A204.1 (cell line): Measurements from ENCODE around the gene GLB1L.
"Not testable (repeated sequence)": the region's sequence is repeated elsewhere in the genome, so short reads cannot be mapped to it uniquely, and the experiment has no call there.

Experiments
- FAIRE-seq: peaks from 2 replicates; lab custom pipeline; 2012; peaks lifted over from hg19 to GRCh38; lab: Jason Lieb, UNC

GLB1L gene

DNA sequence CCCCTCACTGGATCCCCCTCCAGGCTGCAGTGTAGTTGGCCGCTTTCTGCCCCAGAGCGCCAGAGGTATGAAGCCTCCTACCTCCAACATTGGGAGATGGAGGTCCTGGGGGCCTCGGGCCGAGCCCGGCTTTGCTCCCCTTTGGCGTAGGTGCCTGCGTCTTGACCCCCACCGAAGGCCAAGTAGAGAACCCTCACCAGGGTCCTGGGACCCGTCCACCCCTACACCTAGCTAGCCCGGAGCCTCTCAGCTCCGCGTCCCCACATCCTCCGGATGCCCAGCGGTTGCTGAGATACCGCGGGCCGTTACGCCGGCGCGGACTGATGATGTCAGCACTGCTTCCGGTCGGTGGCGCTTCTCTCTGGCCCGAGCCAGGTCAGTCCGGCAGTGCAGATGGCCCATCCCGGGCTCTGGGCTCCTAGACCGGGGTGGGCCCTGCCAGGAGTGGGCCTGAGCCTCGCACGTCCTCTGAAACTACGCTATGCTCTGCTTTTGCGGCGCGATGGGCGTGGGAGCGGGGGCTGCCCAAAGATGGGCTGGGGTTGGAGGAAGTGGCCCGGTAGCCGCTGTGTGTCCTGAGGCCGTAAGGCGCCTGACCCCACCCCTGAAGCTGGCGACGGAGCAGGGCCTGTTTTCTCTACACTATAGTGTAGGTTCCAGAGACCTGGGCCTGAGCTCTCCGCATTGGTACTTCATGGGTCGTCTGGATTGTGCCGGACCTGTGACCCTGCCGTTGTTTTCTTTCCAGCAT is at the start of gene GLB1L, which contains the start of gene STK16:
Gene GLB1L (minus strand): TSS at position 297 of the 751 bp plus-strand sequence. CDS start 1,871 bp downstream, outside the sequence.
Gene STK16 (plus strand): TSS at position 332 of the 751 bp plus-strand sequence. CDS start 521 bp downstream, outside the sequence.
- no peak for FAIRE-seq

DNA sequence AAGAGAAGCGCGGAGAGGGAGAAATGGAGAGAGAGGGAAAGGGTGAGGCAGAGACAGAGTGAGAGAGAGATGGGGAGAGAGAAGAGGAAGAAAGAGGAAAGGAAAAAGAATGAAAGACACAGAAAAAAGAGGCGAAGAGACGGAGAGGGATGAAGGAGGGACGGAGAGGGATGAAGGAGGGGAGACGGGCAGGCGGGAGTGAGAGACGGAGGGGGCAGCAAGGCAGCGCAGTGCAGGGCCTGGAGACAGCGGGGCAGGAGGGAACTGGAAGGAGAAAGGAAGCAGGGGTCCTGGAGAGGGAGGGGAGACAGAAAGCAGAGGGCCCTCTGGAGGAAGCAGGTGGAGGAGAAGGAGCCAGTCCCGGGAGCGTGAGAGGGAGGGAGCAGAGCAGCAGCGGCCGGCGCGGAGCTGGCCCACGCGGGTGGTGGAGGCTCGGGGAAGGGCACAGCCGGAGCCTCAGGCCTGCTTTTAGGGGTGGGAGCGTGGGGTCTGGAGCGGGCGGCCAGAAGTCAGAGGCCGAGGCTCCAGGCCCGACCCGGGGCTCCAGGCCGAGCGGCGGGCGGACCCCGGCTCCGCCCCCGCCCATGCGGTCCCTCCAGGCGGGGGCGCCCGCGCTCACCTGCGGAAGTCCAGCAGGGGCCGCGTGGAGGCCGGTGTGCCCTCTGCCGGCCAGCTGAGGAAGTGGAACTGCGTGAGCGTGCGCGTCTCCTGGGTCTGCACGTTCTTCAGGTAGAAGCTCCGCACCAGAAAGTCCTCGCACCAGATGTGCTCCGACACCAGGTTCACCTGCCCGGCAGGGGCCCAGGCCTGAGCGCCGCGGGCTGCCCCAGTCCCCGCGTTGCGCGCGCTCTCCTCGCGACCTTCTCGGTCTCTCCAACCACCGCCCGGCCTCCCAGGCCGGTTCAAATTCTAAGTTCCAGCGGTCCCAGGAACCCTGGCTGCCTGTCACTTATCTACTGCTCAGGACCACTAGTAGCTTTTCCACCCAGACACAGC is 49.4 kb upstream of the GLB1L start:
- no peak for FAIRE-seq

DNA sequence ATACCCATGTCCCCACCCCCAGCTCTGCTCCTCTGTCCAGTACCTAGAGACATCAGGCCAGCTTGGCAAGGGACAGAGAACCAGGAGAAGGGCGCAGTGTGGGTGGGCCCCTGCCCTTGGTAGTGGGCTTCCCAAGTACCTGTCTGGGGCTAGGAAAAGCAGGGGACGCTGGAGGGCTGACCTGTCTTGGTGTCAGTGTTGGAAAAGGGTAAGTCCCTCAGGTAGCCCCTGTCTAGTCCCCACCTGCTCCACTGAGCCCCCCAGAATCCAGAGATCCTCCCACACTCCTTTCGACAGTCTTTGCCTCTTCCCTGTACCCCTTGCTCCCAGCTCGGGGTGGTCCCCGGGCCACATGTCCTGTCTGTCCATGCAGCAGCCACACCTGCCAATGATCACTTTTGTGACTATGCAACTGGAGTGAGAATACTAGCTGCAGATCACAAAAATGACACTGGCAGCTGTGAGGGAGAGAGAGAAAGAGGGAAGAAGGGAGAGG is 48.5 kb upstream of the GLB1L start:
- FAIRE-seq: no peak

DNA sequence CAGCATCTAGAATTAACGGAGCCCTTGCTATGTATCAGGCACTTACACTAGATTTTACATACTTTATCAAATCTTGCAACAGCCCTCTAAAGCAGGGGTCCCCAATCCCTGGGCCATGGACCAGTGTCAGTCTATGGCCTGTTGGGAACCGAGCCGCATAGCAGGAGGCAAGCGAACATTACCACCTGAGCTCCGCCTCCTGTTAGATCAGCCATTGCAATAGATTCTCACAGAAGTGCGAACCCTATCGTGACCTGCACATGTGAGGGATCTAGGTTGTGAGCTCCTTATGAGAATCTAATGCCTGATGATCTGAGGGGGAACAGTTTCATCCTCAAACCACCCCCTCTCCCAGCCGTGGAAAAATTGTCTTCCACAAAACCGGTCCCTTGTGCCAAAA is 47.4 kb upstream of the GLB1L start:
- FAIRE-seq: no peak

DNA sequence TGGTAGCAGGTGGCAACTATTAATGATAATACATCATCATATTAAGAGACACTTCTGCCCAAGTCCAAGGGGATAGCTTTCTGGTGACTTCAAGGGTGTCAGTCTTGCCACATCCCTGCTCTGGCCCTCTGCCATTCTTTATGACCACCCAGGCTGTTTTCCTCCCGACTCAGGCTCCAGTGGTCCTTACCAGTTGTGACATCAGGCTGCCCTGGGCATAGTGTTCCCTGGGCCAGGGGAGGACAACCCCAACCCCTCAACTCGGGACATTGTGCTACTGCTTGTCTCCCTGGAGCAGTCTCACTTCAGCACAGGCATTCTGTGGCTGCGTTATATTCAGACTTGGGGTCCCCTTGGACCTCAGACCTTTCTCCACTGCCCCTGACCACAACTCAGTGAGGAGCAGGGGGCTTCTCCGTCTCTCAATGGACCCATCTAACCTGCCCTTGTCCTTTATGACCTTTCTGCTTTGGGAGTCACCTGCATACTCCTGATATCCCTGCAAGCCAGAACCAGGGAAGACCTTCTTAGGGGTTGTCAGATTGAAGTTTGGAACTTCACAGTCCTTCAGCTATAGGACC is 46.8 kb upstream of the GLB1L start:
- no peak for FAIRE-seq

DNA sequence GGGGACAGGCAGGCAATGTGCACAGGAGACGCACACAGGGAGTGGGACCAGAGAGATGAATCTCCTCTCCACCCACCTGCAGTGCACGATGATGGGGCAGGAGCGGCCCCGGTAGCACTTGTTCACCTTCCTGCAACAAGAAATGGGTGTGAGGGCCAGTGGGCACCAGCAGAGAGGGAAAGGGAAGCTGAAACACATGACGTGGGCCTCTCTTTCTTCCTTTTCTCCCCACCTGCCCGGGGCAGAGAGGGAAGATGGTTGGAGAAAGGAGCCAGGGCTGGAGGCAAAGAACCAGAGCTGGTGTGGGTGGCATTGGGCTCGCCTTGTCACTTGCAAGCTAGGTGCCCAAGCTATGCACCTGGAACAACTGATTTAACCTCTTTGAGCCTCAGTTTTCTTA is 46.1 kb upstream of the GLB1L start:
- FAIRE-seq: no peak

DNA sequence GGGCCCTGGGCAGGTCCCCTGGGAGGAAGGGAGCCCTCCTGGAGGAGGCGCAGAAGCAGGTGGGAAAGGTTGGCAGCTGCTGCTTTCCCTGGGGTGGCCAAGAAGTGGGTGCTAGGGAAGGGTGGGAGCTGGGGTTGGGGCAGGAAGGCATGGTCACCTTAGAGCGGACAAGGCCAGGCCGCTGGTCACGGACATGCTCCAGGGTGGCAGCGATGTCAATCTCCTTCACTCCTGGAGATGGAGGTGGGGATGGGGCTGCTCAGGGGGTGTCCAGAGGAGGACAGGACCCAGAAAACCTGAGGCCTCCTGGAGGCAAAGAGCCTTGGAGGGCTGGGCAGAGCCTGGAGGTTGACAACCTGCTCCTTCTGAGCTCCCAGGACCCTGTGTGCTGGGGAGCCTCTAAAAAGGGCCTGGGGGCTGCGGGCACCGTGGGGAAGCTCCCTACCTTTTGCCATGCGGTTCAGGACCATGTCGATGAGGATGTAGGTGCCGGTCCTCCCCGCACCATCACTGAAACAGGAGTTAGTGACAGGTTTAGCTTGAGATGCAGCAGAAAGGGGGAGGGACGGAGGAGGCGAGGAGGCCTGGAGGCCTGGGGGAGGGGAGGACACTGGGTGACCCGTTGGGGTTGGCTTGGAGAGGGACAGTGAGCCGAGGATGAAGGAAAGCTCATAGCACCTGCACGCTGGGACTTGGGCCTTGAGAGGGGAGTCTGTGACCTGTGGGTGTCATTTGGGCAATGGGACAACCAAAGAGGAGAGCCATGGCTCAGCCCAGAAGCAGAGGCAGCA is 45.3 kb upstream of the GLB1L start:
- FAIRE-seq: no peak

DNA sequence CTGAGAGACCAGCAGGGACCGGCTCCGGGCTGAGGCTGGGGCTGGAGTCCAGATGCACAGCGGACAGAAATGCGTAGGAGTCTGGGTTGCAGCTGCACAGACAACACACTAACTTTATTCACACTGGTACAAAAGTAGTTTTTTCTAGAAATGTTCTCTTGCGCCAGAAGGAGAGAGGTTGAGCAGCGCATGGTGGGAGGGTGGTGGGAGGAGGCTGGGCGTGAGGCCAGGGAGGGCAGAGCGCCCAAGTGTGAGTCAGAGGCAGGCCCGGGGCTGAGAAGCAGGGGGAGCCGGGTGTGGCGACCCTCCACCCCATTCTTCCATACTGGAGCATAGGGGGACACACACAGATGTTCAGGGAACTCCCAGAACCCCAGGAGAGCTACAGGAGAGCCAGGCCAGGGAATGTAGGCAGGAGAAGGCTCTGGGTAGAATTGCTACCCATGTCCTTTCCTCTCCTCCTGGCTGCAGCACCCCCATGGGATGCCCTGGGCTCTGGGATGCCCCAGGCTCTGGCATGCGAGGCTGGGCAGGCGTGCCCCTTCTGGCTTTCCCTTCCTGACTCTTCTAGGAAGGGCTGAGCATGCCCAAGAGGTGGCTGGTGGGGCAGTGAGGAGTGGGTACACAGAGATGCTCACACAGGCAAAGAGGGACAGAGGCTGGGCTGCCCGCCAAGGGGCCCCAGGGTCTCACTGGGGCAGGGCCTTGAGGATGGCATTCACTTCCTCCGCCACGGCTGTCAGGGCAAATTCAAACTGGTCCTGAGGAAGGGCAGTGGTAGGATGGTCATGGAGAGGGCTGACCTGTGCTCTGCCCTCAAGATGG is 44.5 kb upstream of the GLB1L start:
- no peak for FAIRE-seq

DNA sequence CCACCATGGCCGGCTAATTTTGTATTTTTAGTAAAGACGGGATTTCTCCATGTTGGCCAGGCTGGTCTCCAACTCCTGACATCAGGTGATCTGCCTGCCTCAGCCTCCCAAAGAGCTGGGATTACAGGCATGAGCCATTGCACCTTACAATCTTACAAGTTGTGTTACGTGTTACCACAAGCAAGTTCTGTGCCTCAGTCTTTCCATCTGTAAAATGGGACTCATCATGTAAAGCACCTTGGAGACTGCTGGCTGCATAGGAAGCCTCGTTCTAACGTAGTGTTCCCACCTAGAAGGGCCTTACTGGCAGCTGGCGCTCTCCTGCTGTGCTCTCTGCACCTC is 43.9 kb upstream of the GLB1L start:
- FAIRE-seq: no peak

DNA sequence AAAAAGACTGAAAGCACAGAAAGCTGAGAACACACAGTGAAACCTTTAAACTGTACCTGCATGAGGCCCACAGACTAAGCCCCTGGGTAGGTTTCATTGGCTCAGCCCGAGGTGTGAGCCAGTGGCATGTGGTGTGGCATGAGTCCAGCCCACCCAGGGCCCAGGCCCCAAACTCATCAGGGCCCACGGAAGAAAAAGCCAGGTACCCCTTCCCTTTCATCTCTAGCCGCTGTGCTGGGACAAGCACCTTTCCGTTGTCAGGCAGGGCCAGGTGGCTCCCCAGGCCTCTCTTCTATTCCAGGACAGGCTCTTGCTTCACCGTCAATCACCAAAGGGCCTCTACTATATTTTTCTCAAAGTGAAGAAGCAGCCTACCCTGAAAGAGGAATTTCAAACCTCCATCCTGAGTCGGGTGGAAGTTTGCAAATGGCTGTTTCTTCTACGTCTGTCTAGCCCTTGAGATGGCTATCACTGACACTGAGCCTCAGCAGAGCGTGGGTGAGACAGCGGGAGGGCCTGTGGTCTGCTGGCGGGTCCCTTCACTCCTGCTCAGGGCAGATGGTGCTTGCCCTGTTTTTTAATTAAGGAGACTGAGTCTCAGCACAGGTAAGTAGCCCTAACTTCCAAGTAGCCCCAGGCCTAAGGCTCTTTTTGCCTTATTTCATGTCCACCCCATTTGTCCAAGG is 42.5 kb upstream of the GLB1L start:
- no peak for FAIRE-seq

DNA sequence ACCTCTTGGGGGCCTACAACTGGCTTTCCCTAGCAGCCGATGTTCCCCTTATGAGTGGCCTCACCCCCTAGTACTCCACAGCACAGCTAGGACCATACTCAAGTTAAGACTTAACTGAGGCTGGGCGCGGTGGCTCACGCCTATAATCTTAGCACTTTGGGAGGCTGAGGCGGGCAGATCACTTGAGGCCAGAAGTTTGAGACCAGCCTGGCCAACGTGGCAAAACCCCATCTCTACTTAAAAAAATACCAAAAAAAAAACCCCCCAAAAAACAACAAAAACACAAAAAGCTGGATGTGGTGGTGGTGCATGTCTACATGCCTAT is 41.8 kb upstream of the GLB1L start:
- not testable (repeated sequence) for FAIRE-seq

DNA sequence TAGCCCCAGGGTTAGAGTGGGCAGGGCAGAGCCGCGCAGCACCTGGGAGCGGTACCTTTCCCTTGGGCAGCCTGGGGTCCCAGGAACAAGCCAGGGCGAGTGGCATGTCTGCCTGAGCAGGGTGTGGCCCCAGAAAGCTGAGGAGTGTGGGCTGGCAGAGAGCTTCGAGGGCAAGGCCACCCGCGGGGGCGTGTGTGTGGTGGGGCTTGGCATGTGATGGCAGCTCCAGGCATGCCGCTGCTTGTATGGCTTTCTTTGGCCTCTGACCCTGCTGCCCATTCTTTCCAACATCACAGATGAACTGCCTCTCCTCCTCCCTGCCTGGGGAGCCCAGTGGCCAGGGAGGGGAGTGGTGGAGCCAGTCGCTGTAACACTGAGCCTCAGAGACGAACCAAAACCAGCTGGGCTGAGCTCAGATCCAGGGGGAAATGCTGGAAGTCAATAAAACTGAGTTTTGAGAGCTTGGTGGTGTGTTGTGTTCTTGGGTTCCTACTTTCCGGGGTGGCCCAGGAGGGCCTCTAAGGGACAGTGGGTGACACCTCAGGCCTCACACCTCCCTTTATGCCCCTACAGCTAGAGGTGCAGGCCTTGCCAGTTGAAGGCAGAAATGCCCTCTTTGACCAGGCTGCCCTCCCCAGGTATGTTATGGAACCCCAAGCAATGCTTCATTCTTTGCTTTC is 41.3 kb upstream of the GLB1L start:
- no peak for FAIRE-seq

DNA sequence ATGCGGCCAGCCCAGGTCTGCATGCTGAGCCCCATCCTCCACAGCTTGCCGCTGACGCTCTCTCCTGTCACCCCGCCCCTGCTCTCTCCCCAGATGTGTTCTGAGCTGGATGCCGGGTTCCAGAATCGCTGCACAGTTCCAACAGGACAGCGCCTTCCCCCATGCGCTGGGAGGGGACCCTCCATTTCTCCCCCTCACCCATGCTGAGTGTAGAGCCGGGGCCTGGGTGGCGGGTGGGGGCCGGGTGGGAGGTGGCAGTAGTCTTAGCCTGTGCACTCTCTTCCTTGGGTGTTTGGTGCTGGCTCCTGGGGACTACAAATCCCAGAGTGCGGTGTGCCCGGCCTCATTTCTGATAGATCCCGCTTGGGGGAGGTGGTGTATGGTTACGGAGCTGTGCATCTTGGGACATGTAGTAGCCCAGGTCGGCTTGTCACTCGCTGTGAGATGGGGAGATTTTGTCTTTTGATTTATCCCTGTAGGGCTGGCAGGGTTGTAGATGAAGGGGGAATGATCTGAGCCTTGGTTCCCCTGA is 40.7 kb upstream of the GLB1L start:
- FAIRE-seq: no peak

DNA sequence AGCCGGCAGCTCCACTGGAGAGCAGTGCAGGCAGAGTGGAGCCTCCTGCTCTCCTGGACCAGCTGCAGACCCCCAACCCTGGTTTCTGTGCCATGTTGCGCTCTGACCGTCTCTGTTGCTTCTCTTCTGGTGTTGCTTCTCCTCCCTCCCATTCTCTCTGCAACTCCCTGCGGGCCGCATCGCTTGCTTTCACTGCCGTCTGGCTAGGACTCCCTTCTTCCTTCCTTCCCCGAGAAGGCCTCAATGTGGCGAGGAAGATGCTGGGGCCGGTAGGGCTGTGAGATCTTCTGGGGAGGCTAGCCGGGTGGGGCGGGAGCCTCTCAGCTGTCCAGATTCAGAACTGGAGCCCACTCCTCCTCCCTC is 40.1 kb upstream of the GLB1L start:
- no peak for FAIRE-seq

DNA sequence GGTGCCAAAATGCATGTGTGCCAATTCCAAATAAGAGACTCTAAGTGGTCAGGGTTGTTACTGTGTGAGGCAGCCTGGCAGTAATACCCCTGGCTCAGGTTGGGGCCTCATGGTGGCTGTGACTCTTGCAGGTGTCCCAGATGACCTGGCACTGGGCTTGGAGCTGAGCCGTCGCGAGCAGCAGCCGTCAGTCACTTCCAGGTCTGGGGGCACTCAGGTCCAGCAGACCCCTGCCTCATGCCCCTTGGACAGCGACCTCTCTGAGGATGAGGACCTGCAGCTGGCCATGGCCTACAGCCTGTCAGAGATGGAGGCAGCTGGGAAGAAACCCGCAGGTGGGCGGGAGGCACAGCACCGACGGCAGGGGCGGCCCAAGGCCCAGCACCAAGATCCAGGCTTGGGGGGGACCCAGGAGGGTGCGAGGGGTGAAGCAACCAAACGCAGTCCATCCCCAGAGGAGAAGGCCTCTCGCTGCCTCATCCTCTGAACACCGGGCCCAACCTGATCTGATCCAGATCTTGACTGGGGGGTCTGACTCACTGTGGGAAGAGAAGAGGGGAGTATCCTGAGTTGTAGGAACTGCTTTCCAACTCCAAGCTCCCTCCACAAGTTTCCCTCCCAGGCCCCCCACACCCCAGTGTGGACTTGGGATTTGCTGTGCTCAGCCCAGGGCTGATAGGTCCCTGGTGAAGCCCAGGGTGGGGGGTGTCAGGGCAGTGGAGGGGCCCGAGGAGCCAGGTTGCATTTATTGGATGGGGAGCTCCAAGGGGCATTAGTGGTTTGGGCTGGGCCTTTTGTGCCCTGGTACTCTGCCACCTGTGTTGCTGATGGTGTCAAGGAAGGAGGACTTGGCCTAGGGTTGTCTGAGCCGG is 39.5 kb upstream of the GLB1L start:
- FAIRE-seq: no peak

DNA sequence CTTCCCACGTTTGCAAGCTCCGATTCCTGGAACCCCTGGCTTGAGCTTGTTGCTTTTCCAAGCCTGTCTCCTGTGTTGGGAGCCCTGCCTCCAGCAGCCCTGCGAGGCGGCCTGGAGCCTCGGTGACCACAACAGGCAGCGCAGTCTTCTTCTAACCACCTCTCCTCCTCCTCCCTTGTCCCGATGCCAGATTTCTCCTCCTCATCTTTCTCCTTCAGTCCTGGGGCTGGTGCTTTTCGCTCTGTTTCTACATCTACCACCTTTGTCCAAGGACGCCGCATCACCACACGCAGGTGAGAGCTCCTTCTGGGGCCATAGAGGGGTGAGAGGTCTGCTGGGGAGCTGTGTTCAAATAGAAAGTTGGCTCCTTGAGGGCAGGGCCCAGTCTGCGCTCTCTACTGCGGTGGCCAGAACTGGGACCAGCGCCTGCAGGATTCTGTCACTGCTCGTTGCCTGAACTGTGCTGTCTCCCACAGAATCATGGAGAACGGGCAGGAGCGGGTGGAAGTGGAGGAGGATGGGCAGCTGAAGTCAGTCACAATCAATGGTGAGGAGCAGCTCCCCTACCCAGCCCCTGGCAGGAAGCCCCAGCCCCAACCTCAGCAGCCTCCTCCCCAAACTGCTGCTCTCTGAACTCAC is 37.8 kb upstream of the GLB1L start:
- FAIRE-seq: no peak

DNA sequence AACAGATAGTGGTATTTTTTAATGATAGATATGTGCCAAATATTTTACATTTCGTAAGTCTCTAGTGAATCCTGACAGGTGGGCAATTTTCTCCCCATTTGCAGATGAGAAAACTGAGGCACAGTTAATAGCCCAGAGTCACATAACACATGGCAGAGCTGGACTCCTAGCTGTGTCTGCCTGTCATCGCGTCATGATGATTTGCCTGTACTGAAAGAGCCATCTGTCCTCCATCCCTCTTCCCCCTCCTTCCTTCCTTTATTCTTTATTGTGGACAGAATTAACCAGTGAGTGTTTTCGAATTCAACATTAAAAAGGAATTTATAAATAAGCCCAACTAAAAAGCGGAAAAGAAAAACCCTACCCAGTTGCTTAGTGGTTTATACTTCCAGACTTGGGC is 37.1 kb upstream of the GLB1L start:
- FAIRE-seq: no peak

DNA sequence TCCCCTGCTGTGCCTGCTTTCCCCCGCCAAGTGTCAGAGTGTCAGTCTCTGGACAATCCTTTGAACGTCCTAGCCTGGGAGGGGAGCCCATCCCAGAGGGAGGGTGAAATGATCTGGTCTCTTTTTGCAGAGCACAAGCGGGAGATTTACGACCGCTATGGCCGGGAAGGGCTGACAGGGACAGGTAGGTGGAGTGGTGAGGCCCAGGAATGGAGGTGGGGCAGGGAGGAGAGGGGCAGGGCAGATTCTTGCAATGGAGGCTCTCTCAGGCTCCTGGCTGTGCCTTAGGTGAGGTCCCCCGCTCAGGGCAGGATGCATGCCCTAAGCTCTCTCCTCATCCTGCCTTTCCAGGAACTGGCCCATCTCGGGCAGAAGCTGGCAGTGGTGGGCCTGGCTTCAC is 36.3 kb upstream of the GLB1L start:
- FAIRE-seq: no peak
